Stimulated activated CD4-positive, alpha-beta T cell treated with anti-CD3 and anti-CD28 coated beads, Interleukin-4, amount 100 ng/mL, for 1 hour (primary cell): Measurements from ENCODE around the gene FAM83D.

ENCODE experiments used
- DNase-seq: peaks from one replicate; pipeline ENCODE4 v3.0.0-alpha.2; 2020

Gene FAM83D

DNA sequence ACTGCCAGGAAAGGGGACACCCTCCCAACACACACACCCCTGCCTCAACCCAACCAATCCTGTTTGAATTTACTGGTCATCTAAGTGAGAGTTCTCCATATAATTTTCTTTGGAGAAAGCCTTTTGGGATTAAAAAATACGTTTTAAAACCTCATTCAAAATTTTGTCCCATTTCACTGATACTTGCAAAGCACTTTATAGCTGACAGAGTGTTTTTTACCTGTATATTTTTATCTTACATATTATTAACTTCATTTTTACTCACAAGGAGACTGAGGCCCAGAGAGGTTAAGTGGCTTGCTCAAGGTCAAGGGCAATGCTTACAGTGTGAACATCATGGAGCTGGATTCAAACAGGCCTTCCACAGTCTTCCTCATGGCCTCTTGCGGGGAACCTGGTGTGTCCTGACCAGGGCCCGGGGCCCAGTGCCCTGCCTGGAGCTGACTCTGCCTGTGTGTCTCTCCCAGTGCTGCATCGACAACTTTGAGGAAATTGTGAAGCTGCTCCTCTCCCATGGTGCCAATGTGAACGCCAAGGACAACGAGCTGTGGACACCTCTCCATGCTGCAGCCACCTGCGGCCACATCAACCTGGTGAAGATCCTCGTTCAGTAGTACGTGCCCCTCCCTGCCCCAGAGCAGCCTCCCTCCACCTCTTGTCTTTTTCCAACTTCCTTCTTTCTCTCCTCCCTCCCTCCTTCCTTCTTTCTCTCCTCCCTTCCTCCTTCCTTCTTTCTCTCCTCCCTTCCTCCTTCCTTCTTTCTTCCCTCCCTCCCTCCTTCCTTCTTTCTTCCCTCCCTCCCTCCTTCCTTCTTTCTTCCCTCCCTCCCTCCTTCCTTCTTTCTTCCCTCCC, 30.9 kb upstream of the FAM83D start:
- no peak for DNase-seq

- no peak for DNase-seq
Measured at GRCh38 chr20:38896009-38896594, 30.1 kb upstream of the FAM83D start.

- no peak for DNase-seq
Measured at GRCh38 chr20:38897267-38897666, 28.9 kb upstream of the FAM83D start.

- DNase-seq, result no peak
Measured at GRCh38 chr20:38900606-38901005, 25.6 kb upstream of the FAM83D start.

- no peak for DNase-seq
Measured at GRCh38 chr20:38902601-38903000, 23.6 kb upstream of the FAM83D start.

DNA sequence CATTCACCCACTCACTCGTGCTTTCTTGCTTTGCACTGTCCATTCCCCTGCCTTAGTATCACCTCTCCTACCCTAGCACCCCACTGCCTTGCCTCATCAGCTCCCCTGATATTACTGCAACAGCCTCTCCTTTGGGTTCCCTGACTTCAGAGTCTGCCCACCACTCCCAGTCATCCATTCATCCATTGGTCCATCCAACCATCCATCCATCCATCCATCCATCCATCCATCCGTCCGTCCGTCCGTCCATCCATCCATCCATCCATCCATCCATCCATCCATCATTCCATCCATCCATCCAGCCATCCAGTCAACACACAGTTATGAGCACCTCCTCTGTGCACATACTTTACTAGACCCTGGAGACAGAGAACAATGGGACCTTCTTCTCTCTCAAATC, 22.9 kb upstream of the FAM83D start:
- DNase-seq, result no peak

GRCh38 chr20:38905375-38905774, 20.8 kb upstream of the FAM83D start:
- no peak for DNase-seq

DNA sequence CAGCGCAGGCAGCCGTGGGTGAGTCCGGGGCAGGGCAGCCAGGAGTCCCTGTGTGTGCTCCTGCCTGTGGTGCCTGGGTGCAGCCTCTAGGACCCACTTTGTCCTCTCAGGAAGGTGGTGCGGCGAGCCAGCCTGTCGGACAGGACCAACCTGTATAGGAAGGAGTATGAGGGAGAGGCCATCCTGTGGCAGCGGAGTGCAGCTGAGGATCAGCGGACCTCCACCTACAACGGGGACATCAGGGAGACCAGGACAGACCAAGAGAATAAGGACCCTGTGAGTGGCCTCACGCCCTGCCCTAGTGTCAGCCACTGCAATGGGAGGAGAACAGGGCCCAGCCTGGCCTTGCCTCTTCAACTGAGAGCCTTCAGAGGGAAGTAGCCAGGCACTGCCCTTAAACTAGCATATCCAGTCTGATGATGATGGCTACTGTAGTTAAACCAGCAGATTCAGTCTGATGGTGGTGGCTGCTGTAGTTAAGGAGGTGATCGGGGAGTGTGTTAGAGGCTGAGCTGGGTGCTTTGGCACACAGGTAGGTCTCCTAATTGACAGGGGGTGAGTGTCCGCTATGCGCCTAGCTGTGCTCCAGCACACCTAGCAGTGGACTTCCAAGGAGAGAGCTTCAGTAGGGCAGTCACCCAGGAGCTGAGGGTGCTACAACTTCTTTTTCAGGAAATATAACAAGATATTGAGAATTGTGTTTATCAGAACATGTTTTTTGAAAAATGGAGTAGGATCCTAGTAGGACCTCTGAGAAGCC, 18.1 kb upstream of the FAM83D start:
- DNase-seq, result no peak

GRCh38 chr20:38915355-38915754, 10.9 kb upstream of the FAM83D start:
- no peak for DNase-seq

- no peak for DNase-seq
Measured at GRCh38 chr20:38917657-38918056, 8.6 kb upstream of the FAM83D start.

- no peak for DNase-seq
Measured at GRCh38 chr20:38918172-38918571, 8.0 kb upstream of the FAM83D start.

- DNase-seq, result no peak
Measured at GRCh38 chr20:38919683-38920082, 6.5 kb upstream of the FAM83D start.

DNA sequence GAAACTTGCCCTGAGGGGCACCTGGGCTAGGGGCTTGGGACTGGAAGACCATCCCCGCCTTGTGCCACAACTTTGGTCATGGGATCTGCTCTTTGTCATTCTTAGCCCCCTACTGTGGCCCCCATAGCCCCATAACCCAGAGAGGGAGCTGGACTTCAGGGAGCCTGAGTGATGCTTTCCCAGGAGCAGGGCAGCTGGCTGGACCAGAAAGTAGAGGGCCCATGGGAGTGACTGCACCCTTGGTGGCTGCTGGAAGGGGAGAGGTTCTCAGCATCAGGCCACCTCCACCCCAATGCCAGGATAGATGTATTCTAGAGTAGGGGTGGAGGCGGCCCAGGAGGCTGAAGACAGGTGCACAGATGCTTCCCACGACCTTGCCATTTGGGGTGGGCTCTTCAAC, 5.8 kb upstream of the FAM83D start:
- no peak for DNase-seq

- no peak for DNase-seq
Measured at GRCh38 chr20:38920851-38921250, 5.4 kb upstream of the FAM83D start.

- no peak for DNase-seq
Measured at GRCh38 chr20:38924718-38925117, 1.5 kb upstream of the FAM83D start.

GRCh38 chr20:38926934-38927616, 858 bp downstream of the FAM83D start:
- DNase-seq, result no peak

GRCh38 chr20:38927902-38928578, 1.8 kb downstream of the FAM83D start:
- DNase-seq, result no peak

GRCh38 chr20:38930242-38930569, 4.0 kb downstream of the FAM83D start:
- DNase-seq, result no peak

DNA sequence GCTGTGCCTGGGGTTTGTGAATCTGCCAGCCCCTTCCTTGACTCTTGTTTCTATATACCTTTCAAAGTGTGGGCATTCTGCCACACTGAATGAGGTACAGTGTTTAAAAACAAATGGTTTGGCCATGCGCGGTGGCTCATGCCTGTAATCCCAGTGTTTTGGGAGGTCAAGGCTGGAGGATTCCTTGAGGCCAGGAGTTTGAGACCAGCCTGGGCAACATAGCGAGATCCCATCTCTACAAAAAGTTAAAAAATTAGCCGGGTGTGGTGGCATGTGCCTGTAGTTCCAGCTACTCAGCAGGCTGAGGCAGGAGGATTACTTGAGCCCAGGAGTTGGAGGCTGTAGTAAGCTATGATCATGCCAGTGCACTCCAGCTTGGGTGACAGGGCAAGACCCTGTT, 5.8 kb downstream of the FAM83D start:
- DNase-seq, result no peak

DNA sequence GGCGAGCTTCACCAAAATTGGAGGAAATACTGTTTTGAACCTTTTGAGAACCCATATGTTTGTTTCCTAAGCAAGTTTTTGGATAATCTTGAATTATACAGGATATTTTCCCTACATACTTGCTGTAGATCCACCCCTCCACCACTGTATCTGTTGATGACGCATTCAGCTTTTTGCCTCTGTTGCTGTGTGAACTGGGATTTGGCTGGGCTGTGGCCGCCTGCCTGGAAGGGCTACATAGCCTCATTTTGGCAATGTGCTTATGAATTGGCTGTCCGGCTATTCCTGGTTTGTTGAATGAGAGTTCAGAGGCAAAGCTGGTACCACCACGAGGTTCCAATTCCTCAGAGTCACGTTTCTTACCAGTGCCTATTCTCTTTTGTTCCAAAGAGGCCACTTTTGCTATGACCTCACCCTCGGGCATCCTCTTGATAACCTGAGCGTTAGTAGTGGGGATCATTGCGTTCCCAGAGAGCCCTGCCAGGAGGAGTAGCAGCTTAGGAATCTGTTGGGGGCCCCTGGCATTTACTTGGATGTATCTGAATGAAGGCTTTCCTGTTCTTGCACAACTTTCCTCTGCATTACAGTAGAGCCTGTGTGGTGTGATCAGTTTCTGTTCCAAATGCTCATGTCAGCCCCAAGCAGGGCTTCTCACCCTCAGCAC, 6.4 kb downstream of the FAM83D start:
- no peak for DNase-seq

DNA sequence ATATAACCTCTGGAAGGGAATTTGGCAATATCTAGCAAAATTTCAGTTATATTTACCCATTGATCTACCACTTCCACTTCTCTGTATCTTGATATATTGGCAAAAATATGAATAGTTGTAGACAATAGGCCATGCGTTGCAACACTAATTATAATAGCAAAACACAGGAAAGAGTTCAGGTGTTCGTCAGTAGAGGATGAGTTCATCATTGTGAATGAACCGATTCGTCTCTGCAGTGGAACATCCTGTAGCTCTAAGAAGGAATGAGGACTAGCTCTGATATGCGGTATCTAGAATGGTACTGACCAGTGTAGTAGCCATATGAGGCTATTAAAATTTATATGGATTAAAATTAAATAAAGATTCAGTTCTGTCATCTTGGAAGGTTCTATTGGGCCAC, 8.3 kb downstream of the FAM83D start:
- DNase-seq, result no peak

DNA sequence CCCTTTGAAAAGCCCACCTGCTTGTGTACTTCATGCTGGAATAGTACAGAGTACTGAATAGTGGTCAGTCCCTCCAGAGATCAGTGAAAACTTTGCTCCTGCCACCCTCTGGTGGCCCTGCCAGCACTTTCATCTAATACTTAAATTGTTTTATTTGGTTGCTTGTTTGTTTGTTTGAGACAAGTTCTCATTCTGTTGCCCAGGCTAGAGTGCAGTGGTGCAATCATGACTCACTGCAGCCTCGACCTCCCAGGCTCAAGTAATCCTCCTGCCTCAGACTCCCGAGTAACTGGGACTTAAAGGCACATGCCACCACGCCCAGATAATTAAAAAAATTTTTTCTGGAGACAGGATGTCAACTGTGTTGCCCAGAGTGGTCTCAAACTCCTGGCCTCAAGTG, 9.1 kb downstream of the FAM83D start:
- no peak for DNase-seq
